Nephron (organoid): ENCODE data around the gene TRIM46.

ENCODE experiments used
- H3K27ac Mint-ChIP-seq, 3 experiments: 2 replicates each; pipeline ENCODE4 v1.8.0; 2020; ENCODE audit warnings: mixed read lengths in 3 of 3, mild to moderate bottlenecking in 2 of 3, moderate library complexity in 1 of 3
- H3K27me3 Mint-ChIP-seq: 2 replicates; pipeline ENCODE4 v1.8.0; 2021; ENCODE audit warnings: low read depth, mild to moderate bottlenecking, moderate library complexity, mixed read lengths
- H3K36me3 Mint-ChIP-seq: 2 replicates; pipeline ENCODE4 v1.8.0; 2020; ENCODE audit warnings: low read depth, mixed read lengths
- H3K4me1 Mint-ChIP-seq: 2 replicates; pipeline ENCODE4 v1.8.0; 2020; ENCODE audit warnings: mixed read lengths
- H3K4me3 Mint-ChIP-seq, 3 experiments: 2 replicates each; pipeline ENCODE4 v1.8.0; 2020; ENCODE audit warnings: mild to moderate bottlenecking in 3 of 3, mixed read lengths in 3 of 3, moderate library complexity in 2 of 3
- H3K9me3 Mint-ChIP-seq: 2 replicates; pipeline ENCODE4 v1.8.0; 2020; ENCODE audit warnings: mixed read lengths
- CTCF ChIP-seq, 3 experiments: fragments of 200-600 bp; sonication (generic); IDR thresholded peaks; one replicate each; pipeline ENCODE4 v1.5.0; 2021; ENCODE audit warnings: antibody characterized with exemption in 3 of 3; ENCODE audit not compliant: unreplicated experiment in 3 of 3

The TRIM46 gene

GRCh38 chr1:155184351-155184811, 10.7 kb downstream of the TRIM46 start:
- Mint-ChIP-seq H3K9me3 (peaks cover 3% of the 10 kb centered on the region), H3K4me1 (peaks cover 5% of the 10 kb centered on the region), H3K4me3 (no peak overlapping the region), H3K27me3 (peaks cover 6% of the 10 kb centered on the region), H3K27ac (no peak overlapping the region), H3K36me3 (peaks cover 7% of the 10 kb centered on the region)
- TF ChIP-seq CTCF (IDR thresholded peaks at IDR 0.05; ENCODE audit: unreplicated experiment in 3 of 3) = no peak

DNA sequence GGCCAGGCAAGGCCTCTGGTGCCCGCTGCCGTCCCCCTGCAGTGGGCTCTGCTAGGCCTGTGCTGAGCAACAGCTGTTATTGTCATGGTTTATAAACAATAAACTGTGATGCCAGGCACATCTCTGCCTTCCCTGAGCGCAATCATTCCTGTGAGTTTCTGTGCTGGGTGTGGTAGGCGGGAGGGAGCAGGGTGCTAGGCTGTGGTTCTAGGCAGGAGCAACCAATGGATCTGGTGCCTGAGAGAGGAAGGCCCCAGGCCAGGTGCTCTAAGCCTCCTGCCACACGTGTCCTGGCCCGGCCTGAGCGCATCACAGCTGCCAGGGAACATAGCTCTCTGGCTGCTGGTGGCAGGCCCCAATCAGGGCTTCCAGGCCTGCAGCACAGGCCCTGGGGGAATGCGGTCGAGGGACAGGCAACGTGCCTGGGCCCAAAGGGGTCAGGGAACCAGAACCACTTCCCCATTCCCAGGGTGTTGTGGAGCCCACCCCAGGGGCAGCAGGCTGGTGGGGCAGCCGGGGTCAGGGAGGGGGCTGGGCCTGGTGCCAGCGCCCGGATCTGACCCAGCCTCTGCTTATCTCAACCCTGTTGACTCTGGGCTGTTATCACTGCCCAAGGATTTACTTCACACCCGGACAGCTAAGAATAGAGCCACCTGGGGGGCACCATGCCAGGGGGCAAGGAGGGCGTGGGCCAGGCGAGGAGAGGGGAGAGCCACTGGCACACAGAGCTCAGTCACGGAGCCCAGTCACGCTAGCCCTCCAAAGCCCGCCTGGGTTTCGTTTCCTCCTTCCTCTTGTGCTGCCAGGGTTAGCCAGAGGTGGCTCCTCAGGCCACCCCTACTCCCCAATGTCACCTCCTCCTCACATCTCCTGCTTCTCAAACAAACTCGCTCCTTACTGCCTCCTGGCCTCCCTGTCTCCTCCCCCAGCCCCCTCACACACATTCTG, 11.5 kb downstream of the TRIM46 start:
- H3K27me3 Mint-ChIP-seq = peaks cover 6% of the 10 kb centered on the region
- H3K27ac Mint-ChIP-seq = peak overlapping the region; percentile 67 to 95 (median 90)
- H3K4me1 Mint-ChIP-seq = peaks cover 5% of the 10 kb centered on the region
- H3K36me3 Mint-ChIP-seq = peaks cover 7% of the 10 kb centered on the region
- no peak for TF ChIP-seq CTCF (IDR thresholded peaks at IDR 0.05; ENCODE audit: unreplicated experiment in 3 of 3)
- peaks cover 3% of the 10 kb centered on the region for H3K9me3 Mint-ChIP-seq
- H3K4me3 Mint-ChIP-seq = no peak overlapping the region

DNA sequence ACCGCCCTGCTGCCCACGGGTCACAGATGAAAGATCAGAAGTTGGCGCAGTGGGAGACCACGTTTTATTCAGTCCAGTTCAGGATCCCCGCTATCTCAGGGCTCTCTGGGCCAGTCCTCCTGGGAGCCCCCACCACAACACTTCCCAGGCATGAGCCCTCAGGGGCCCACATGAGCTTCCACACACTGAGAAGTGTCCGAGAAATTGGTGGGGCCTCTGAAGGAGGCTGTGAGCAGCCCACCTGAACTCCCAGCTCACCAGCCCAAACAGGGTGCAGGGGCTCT, 12.1 kb downstream of the TRIM46 start:
- H3K4me1 Mint-ChIP-seq = peaks cover 5% of the 10 kb centered on the region
- peaks cover 7% of the 10 kb centered on the region for H3K36me3 Mint-ChIP-seq
- H3K9me3 Mint-ChIP-seq = peaks cover 3% of the 10 kb centered on the region
- H3K27ac Mint-ChIP-seq = peak overlapping the region; percentile 67 to 95 (median 90)
- TF ChIP-seq CTCF (IDR thresholded peaks at IDR 0.05; ENCODE audit: unreplicated experiment in 3 of 3) = no peak
- peaks cover 6% of the 10 kb centered on the region for H3K27me3 Mint-ChIP-seq
- H3K4me3 Mint-ChIP-seq = no peak overlapping the region

- H3K4me3 Mint-ChIP-seq = peak overlapping the region in 2 of 3 experiments; percentile 11 to 22
- H3K9me3 Mint-ChIP-seq = peaks cover 3% of the 10 kb centered on the region
- H3K27ac Mint-ChIP-seq = peak overlapping the region; percentile 90 to 96 (median 95)
- no peak for TF ChIP-seq CTCF (IDR thresholded peaks at IDR 0.05; ENCODE audit: unreplicated experiment in 3 of 3)
- H3K4me1 Mint-ChIP-seq = peaks cover 5% of the 10 kb centered on the region
- peaks cover 7% of the 10 kb centered on the region for H3K36me3 Mint-ChIP-seq
- H3K27me3 Mint-ChIP-seq = peaks cover 6% of the 10 kb centered on the region
Measured at GRCh38 chr1:155186067-155186793, 12.6 kb downstream of the TRIM46 start.

DNA sequence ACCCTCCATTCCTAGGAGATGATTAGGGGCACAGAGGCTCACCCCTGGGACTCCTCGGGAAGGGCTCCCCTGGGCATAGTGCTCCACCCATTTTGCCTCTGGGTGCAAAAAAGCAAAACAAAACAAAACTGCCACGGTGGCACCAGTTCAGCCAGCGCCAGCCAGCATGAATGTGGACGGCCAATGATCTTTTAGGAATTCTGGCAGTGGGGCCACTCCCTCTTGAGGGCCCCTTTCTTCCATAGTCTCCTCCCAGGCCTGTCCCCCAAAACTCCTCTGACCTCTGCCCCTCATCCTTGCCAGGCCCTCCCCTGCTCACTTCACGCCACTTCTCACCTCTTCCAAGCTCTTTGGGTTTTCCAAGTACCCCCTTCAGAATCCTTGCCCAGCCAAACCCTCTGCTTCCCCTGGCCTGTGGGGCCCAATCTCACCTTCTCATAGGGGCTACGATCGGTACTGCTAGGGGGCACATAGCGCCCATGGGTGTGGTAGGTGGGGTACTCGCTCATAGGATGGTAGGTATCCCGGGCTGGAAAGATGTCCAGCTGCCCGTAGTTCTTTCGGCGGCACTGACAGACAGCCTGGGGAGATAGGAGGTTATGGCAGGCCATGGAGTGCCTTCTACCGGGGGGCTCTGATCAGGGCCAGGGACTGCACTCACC, 13.3 kb downstream of the TRIM46 start:
- no peak overlapping the region for H3K4me3 Mint-ChIP-seq
- H3K36me3 Mint-ChIP-seq = peaks cover 7% of the 10 kb centered on the region
- H3K27ac Mint-ChIP-seq = peak overlapping the region; percentile 90 to 96 (median 95)
- H3K9me3 Mint-ChIP-seq = peaks cover 3% of the 10 kb centered on the region
- no peak for TF ChIP-seq CTCF (IDR thresholded peaks at IDR 0.05; ENCODE audit: unreplicated experiment in 3 of 3)
- H3K27me3 Mint-ChIP-seq = peaks cover 6% of the 10 kb centered on the region
- peaks cover 5% of the 10 kb centered on the region for H3K4me1 Mint-ChIP-seq
